GM19468 (cell line): ENCODE results near the gene GRAMD4.

Source experiments
- ATAC-seq: cut with Tn5 transposase; IDR thresholded peaks from one replicate; pipeline ENCODE4 v1.9.1; 2021; ENCODE audit warnings: mild to moderate bottlenecking, moderate library complexity, moderate number of reproducible peaks; ENCODE audit not compliant: unreplicated experiment; ENCODE audit errors: extremely low read depth

The GRAMD4 gene

GRCh38 chr22:46681010-46681409 is 60.8 kb downstream of the GRAMD4 start:
- ATAC-seq: no peak

- no peak for ATAC-seq
Measured at GRCh38 chr22:46682011-46682731, 62.0 kb downstream of the GRAMD4 start.

- peak; percentile 78 for ATAC-seq
Measured at GRCh38 chr22:46684706-46685105, 64.5 kb downstream of the GRAMD4 start.

GRCh38 chr22:46686221-46687047 is 66.2 kb downstream of the GRAMD4 start:
- ATAC-seq: no peak

GRCh38 chr22:46687048-46687444 is 66.9 kb downstream of the GRAMD4 start:
- ATAC-seq: no peak

- no peak for ATAC-seq
Measured at GRCh38 chr22:46687460-46687859, 67.3 kb downstream of the GRAMD4 start.

GRCh38 chr22:46688949-46689348 is 68.8 kb downstream of the GRAMD4 start:
- ATAC-seq: no peak

- ATAC-seq: no peak
Measured at GRCh38 chr22:46690146-46690545, 70.0 kb downstream of the GRAMD4 start.

- ATAC-seq: no peak
Measured at GRCh38 chr22:46691571-46691970, 71.4 kb downstream of the GRAMD4 start.

- ATAC-seq: no peak
Measured at GRCh38 chr22:46693634-46694415, 73.6 kb downstream of the GRAMD4 start.

- no peak for ATAC-seq
Measured at GRCh38 chr22:46694416-46695170, 74.4 kb downstream of the GRAMD4 start.

GRCh38 chr22:46695346-46696228 is 75.4 kb downstream of the GRAMD4 start:
- no peak for ATAC-seq

GRCh38 chr22:46696229-46696518 is 76.0 kb downstream of the GRAMD4 start:
- no peak for ATAC-seq

- ATAC-seq: no peak
Measured at GRCh38 chr22:46696614-46697013, 76.4 kb downstream of the GRAMD4 start.

- no peak for ATAC-seq
Measured at GRCh38 chr22:46697811-46698515, 77.8 kb downstream of the GRAMD4 start.

- ATAC-seq: no peak
Measured at GRCh38 chr22:46699091-46699490, 78.9 kb downstream of the GRAMD4 start.

GRCh38 chr22:46701262-46701661 is 81.1 kb downstream of the GRAMD4 start:
- no peak for ATAC-seq

- ATAC-seq: no peak
Measured at GRCh38 chr22:46703171-46703995, 83.2 kb downstream of the GRAMD4 start.
